Measurements from ENCODE around the gene LRRFIP2.
A peak's percentile ranks its signal among the peaks of the same experiment; 100 is the strongest.
"Not testable (repeated sequence)": the region's sequence is repeated elsewhere in the genome, so short reads cannot be mapped to it uniquely, and the experiment has no call there.

The LRRFIP2 gene

GRCh38 chr3:37217098-37217849 is 42.9 kb upstream of the LRRFIP2 start:
- TF ChIP-seq, protein P1, sequence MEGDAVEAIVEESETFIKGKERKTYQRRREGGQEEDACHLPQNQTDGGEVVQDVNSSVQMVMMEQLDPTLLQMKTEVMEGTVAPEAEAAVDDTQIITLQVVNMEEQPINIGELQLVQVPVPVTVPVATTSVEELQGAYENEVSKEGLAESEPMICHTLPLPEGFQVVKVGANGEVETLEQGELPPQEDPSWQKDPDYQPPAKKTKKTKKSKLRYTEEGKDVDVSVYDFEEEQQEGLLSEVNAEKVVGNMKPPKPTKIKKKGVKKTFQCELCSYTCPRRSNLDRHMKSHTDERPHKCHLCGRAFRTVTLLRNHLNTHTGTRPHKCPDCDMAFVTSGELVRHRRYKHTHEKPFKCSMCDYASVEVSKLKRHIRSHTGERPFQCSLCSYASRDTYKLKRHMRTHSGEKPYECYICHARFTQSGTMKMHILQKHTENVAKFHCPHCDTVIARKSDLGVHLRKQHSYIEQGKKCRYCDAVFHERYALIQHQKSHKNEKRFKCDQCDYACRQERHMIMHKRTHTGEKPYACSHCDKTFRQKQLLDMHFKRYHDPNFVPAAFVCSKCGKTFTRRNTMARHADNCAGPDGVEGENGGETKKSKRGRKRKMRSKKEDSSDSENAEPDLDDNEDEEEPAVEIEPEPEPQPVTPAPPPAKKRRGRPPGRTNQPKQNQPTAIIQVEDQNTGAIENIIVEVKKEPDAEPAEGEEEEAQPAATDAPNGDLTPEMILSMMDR (conservative IDR thresholded peaks at IDR 0.05; ENCODE audit: low read depth, low read length): no peak
- no peak overlapping the region for H3K4me3 ChIP-seq (ENCODE audit: low read length)
- DNase-seq (ENCODE audit: low read depth): no peak

GRCh38 chr3:37216597-37217097 is 42.3 kb upstream of the LRRFIP2 start:
- DNase-seq (ENCODE audit: low read depth): no peak
- H3K4me3 ChIP-seq (ENCODE audit: low read length): no peak overlapping the region
- TF ChIP-seq, protein P1 (conservative IDR thresholded peaks at IDR 0.05; ENCODE audit: low read depth, low read length): no peak

GRCh38 chr3:37214076-37214475 is 39.7 kb upstream of the LRRFIP2 start:
- TF ChIP-seq, protein P1 (conservative IDR thresholded peaks at IDR 0.05; ENCODE audit: low read depth, low read length): no peak
- H3K4me3 ChIP-seq (ENCODE audit: low read length): no peak overlapping the region
- no peak for DNase-seq (ENCODE audit: low read depth)

- DNase-seq (ENCODE audit: low read depth): peak; percentile 54
- H3K4me3 ChIP-seq (ENCODE audit: low read length): no peak overlapping the region
- TF ChIP-seq, protein P1 (conservative IDR thresholded peaks at IDR 0.05; ENCODE audit: low read depth, low read length): no peak
Observed at GRCh38 chr3:37210230-37210629, 35.8 kb upstream of the LRRFIP2 start.

GRCh38 chr3:37208576-37208975 is 34.2 kb upstream of the LRRFIP2 start:
- not testable (repeated sequence) for DNase-seq (ENCODE audit: low read depth)

DNA sequence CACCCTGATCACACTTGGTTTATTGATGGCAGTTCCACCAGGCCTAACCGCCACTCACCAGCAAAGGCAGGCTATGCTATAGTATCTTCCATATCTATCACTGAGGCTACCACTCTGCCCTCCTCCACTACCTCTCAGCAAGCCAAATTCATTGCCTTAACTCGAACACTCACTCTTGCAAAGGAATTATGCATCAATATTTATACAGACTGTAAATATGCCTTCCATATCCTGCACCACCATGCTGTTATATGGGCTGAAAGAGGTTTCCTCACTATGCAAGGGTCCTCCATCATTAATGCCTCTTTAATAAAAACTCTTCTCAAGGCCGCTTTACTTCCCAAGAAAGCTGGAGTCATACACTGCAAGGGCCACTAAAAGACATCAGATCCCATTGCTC is 33.6 kb upstream of the LRRFIP2 start:
- H3K4me3 ChIP-seq (ENCODE audit: low read length); DNase-seq (ENCODE audit: low read depth): not testable (repeated sequence)

More at GRCh38 chr3:37208576-37208975, 34.2 kb upstream of the LRRFIP2 start:
- not testable (repeated sequence) for H3K4me3 ChIP-seq (ENCODE audit: low read length)

DNA sequence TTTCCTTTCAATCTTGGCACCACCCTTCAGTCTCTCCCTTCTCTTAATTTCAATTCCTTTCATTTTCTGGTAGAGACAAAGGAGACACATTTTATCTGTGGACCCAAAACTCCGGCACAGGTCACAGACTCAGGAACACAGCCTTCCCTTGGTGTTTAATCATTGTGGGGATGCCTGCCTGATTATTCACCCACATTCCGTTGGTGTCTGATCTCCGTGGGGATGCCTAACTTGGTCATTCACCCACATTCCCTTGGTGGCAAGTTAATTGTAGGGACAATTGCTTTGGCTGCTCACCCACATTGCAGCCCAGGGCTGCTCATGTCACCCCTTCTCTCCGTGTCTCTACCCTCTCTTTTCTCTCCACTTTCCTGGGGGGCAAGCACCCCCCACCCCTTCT is 31.7 kb upstream of the LRRFIP2 start:
- DNase-seq (ENCODE audit: low read depth); H3K4me3 ChIP-seq (ENCODE audit: low read length): not testable (repeated sequence)

DNA sequence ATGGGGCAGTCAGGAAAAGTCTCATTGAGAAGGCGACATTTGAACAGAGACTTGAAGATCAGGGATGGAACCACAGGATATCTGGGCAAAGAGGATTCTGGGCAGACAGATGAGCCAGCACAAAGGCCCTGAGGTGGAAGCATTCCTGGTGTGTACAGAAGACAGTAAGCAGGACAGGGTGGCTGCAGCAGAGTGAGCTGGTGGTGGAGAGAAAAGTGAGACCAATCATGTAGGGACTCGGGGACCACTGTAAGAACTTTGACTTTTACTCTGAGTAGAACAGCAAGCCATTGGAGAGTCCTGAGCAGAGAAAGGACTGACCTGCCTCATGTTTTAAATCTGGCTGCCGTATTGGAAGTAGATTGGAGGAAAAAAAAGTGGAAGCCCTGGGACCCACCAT is 29.9 kb upstream of the LRRFIP2 start:
- H3K4me3 ChIP-seq (ENCODE audit: low read length): no peak overlapping the region
- TF ChIP-seq, protein P1 (conservative IDR thresholded peaks at IDR 0.05; ENCODE audit: low read depth, low read length): no peak
- no peak for DNase-seq (ENCODE audit: low read depth)
